DOHH2 (cell line): ENCODE measurements around the gene LCMT1.

Experiments
- H3F3A ChIP-seq: fragments of 200-600 bp; sonication (generic), shearing (Covaris generic); 2 replicates; pipeline ENCODE4 v1.6.0; 2016; ENCODE audit warnings: antibody characterized with exemption, mild to moderate bottlenecking; ENCODE audit not compliant: control insufficient read depth, insufficient read depth
- H3K27ac ChIP-seq: fragments of 200-600 bp; sonication (generic); 2 replicates; pipeline ENCODE4 v1.5.1; 2014; ENCODE audit warnings: low read depth, mild to moderate bottlenecking, low read length, moderate library complexity
- H3K27me3 ChIP-seq: fragments of 200-600 bp; sonication (generic); 2 replicates; pipeline ENCODE4 v1.6.1; 2014; ENCODE audit warnings: mild to moderate bottlenecking, low read length, mixed read lengths; ENCODE audit not compliant: control insufficient read depth
- H3K36me3 ChIP-seq: fragments of 200-600 bp; sonication (generic); 2 replicates; pipeline ENCODE4 v1.6.1; 2014; ENCODE audit warnings: mild to moderate bottlenecking, low read length, moderate library complexity, mixed read lengths; ENCODE audit not compliant: control insufficient read depth
- H3K4me1 ChIP-seq: fragments of 200-600 bp; sonication (generic); 2 replicates; pipeline ENCODE4 v1.6.1; 2014; ENCODE audit warnings: mild to moderate bottlenecking, low read length, mixed read lengths; ENCODE audit not compliant: control insufficient read depth
- H3K4me2 ChIP-seq: fragments of 200-600 bp; sonication (generic); 2 replicates; pipeline ENCODE4 v1.6.0; 2014; ENCODE audit warnings: mild to moderate bottlenecking, low read length, moderate library complexity
- H3K4me3 ChIP-seq: fragments of 200-600 bp; sonication (generic); 2 replicates; pipeline ENCODE4 v1.5.1; 2014; ENCODE audit warnings: mild to moderate bottlenecking, low read length, mixed read lengths
- H3K79me2 ChIP-seq: fragments of 200-600 bp; sonication (generic); 2 replicates; pipeline ENCODE4 v1.6.1; 2014; ENCODE audit warnings: mild to moderate bottlenecking, low read length, mixed read lengths; ENCODE audit not compliant: control insufficient read depth
- H3K9me2 ChIP-seq: fragments of 200-600 bp; sonication (generic); replicated peaks from 2 replicates; pipeline ENCODE4 v1.6.1; 2014; ENCODE audit warnings: mild to moderate bottlenecking, low read length, mixed read lengths; ENCODE audit not compliant: control insufficient read depth
- H3K9me3 ChIP-seq: fragments of 200-600 bp; sonication (generic); 2 replicates; pipeline ENCODE4 v1.6.1; 2014; ENCODE audit warnings: antibody characterized with exemption, low read length, mixed read lengths; ENCODE audit not compliant: control insufficient read depth, insufficient read depth
- H4K20me1 ChIP-seq: fragments of 200-600 bp; sonication (generic); 2 replicates; pipeline ENCODE4 v1.6.0; 2014; ENCODE audit warnings: low read depth, mild to moderate bottlenecking, antibody characterized with exemption, low read length, moderate library complexity; ENCODE audit not compliant: control insufficient read depth, insufficient read depth
- CTCF ChIP-seq: fragments of 200-600 bp; sonication (generic); IDR thresholded peaks from one replicate; pipeline ENCODE4 v1.5.1; 2014; ENCODE audit warnings: antibody characterized with exemption, mild to moderate bottlenecking, low read depth, low read length; ENCODE audit not compliant: poor library complexity, severe bottlenecking
- EZH2phosphoT487 ChIP-seq: fragments of 200-600 bp; sonication (generic); IDR thresholded peaks from 2 replicates; pipeline ENCODE4 v1.6.1; 2017; ENCODE audit warnings: borderline replicate concordance, mild to moderate bottlenecking, antibody characterized with exemption, low read length, moderate library complexity, mixed read lengths

LCMT1 gene

GRCh38 chr16:25134166-25134700, 22.7 kb downstream of the LCMT1 start:
- Histone ChIP-seq H3K79me2 (no peaks in the 10 kb centered on the region), H3K27me3 (no peaks in the 10 kb centered on the region), H3K36me3 (peaks cover 10% of the 10 kb centered on the region; the same call in 1 of the 2 replicates), H3F3A (no peaks in the 10 kb centered on the region), H3K4me3 (no peak overlapping the region), H3K4me1 (no peaks in the 10 kb centered on the region), H3K4me2 (no peak overlapping the region), H3K27ac (no peak overlapping the region), H3K9me2 (no peaks in the 10 kb centered on the region), H4K20me1 (no peaks in the 10 kb centered on the region), H3K9me3 (no peaks in the 10 kb centered on the region)
- TF ChIP-seq EZH2phosphoT487 (no peak), CTCF (no peak)

DNA sequence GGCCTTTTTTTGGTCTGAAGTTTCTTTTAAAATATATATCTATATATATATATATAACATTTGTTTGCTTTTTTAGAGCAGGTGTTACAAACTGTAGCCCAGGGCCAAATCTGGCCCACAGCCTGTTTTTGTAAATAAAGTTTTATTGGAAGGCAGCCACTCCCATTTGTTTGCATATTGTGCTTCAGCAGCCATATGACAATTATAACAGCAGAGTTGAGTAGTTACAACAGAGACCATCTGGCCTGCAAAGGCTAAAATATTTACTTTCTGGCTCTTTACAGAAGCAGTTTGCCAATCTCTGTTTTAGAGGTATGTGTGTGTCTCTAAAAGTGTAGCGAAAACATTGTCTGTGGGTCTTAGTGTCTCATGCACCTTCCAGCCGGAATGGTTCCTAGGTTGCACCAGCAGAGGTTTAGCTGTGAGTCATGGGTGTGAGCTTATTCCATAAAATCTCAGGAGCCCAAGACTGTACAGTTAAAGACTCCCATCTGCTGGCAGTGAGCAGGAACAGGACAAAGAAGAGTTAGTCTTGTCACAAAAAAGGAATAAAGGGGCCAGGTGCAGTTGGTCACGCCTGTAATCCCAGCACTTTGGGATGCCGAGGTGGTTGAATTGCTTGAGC, 23.8 kb downstream of the LCMT1 start:
- Histone ChIP-seq H3K79me2 (no peaks in the 10 kb centered on the region), H3K27ac (no peak overlapping the region), H3K4me2 (no peak overlapping the region), H4K20me1 (no peaks in the 10 kb centered on the region), H3K36me3 (peaks cover 17% of the 10 kb centered on the region; the same call in 1 of the 2 replicates), H3K27me3 (no peaks in the 10 kb centered on the region), H3K9me2 (no peaks in the 10 kb centered on the region), H3F3A (no peaks in the 10 kb centered on the region), H3K4me1 (no peaks in the 10 kb centered on the region), H3K9me3 (no peaks in the 10 kb centered on the region), H3K4me3 (no peak overlapping the region)
- TF ChIP-seq CTCF, result no peak
- no peak for TF ChIP-seq EZH2phosphoT487

DNA sequence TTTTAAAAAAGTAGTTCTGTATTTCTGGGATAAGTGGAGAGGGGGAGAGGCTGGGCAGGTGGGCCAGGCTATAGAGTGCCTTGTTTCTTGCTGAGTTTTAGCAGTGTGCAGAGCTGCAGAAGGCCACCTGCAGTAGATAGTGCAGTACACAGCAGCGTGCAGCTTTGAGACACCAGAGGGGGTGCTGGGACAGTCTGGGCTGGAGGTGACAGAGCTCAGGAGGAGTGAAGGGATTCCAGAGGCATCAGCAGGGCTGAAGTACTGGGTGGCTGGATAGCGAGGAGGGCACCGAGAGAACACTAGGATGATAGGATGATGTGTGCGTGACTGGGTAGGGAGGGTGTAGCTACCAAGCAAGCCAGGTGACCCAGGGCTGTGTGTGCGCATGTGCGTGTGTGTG, 26.6 kb downstream of the LCMT1 start:
- no peaks in the 10 kb centered on the region for H3K27me3 ChIP-seq
- H3K4me1 ChIP-seq, result no peaks in the 10 kb centered on the region
- H3K9me2 ChIP-seq, result no peaks in the 10 kb centered on the region
- no peak overlapping the region for H3K4me3 ChIP-seq
- 0 out of 2 replicates have a peak, but pooled peaks cover 5% of the 10 kb centered on the region for H4K20me1 ChIP-seq
- peaks cover 17% of the 10 kb centered on the region; the same call in 1 of the 2 replicates for H3K36me3 ChIP-seq
- no peaks in the 10 kb centered on the region for H3K9me3 ChIP-seq
- H3K4me2 ChIP-seq, result no peak overlapping the region
- no peaks in the 10 kb centered on the region for H3F3A ChIP-seq
- no peak for TF ChIP-seq CTCF
- no peak for TF ChIP-seq EZH2phosphoT487
- H3K27ac ChIP-seq, result no peak overlapping the region
- H3K79me2 ChIP-seq, result no peaks in the 10 kb centered on the region
